AG09319 (cell line): ENCODE results near the gene RESF1.
"Not testable (repeated sequence)": the region's sequence is repeated elsewhere in the genome, so short reads cannot be mapped to it uniquely, and the experiment has no call there.

ENCODE experiments used
- DNase-seq: peaks from one replicate; pipeline ENCODE4 v3.0.0-alpha.2; 2010; ENCODE audit warnings: low read depth; ENCODE audit errors: extremely low read depth
- CTCF ChIP-seq: IDR thresholded peaks from 2 replicates; pipeline ENCODE4 v1.5.1; 2011; ENCODE audit warnings: low read depth, mild to moderate bottlenecking, inconsistent platforms, low read length, moderate library complexity

RESF1 gene

GRCh38 chr12:31929027-31929526 is 30.1 kb upstream of the RESF1 start:
- no peak for DNase-seq
- no peak for TF ChIP-seq CTCF

- DNase-seq: no peak
- TF ChIP-seq CTCF: no peak
Measured at GRCh38 chr12:31931796-31932715, 27.2 kb upstream of the RESF1 start.

GRCh38 chr12:31944299-31944698 is 14.9 kb upstream of the RESF1 start:
- DNase-seq: no peak
- TF ChIP-seq CTCF: no peak

GRCh38 chr12:31947971-31948370 is 11.2 kb upstream of the RESF1 start:
- no peak for TF ChIP-seq CTCF

GRCh38 chr12:31948697-31949359 is 10.4 kb upstream of the RESF1 start:
- not testable (repeated sequence) for DNase-seq

More at GRCh38 chr12:31947971-31948370, 11.2 kb upstream of the RESF1 start:
- DNase-seq: no peak

GRCh38 chr12:31950088-31950487 is 9.1 kb upstream of the RESF1 start:
- TF ChIP-seq CTCF: no peak
- DNase-seq: no peak

- TF ChIP-seq CTCF: no peak
- DNase-seq: no peak
Measured at GRCh38 chr12:31950492-31950891, 8.7 kb upstream of the RESF1 start.
